Measurements from ENCODE around the gene INAFM1.
"Not testable (repeated sequence)": the region's sequence is repeated elsewhere in the genome, so short reads cannot be mapped to it uniquely, and the experiment has no call there.

INAFM1 gene

DNA sequence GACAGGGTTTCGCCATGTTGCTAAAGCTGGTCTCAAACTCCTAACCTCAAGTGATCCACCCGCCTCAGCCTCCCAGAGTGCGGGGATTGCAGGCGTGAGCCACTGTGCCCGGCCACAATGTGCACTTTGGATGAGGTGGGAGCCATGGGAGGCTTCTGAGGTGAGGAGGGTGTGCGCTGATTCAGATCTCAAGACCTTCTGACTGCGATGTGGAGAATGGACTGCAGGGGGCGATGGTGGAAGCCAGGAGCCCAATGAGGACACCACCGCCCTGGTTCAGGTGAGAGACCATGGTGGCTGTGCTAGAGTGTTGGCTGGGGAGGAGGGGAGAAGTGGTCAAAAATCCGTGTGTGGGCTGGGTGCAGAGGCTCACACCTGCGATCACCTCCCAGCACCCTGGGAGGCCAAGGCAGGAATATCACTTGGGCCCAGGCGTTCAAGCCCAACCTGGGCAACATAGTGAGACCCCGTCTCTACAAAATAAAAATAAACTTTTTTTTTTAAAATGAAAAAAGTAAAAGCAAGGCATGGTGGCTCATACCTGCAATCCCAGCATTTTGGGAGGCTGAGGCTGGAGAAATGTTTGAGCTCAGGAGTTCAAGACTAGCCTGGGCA is 5.6 kb downstream of the INAFM1 start:
- Mint-ChIP-seq H3K27ac (no peak overlapping the region), H3K4me3 (no peak overlapping the region)

DNA sequence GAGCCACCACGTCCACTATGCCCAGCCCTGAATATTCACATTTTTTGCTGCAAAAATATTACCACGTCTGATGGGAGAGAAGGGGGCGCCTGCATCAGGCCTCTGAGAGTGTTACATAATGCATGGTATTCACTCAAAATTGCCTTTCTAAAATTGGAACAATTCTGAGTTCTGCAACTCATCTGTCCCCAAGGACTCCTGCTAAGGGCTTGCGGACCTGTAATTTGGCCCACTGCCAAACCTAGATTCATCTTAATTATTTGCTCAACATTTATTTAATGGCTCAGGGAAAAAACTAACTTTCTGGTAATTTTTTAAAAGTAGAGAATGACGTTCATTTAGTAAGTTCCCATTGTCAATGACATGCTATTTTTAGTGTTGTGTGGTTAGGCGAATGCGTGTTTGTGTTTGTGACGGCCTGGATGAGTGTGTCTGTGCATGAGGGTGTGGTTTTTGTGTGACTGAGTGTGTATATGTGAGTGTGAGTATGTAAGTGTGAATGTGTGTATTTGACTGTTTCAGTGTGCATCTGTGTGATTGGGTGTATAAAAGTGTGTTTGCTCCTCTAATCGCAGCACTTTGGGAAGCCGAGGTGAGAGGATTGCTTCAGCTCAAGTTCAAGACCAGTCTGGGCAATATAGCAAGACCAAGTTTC is 8.8 kb downstream of the INAFM1 start:
- no peaks in the 10 kb centered on the region for H3K36me3 Mint-ChIP-seq (ENCODE audit: low read depth)
- TF ChIP-seq, protein P1, sequence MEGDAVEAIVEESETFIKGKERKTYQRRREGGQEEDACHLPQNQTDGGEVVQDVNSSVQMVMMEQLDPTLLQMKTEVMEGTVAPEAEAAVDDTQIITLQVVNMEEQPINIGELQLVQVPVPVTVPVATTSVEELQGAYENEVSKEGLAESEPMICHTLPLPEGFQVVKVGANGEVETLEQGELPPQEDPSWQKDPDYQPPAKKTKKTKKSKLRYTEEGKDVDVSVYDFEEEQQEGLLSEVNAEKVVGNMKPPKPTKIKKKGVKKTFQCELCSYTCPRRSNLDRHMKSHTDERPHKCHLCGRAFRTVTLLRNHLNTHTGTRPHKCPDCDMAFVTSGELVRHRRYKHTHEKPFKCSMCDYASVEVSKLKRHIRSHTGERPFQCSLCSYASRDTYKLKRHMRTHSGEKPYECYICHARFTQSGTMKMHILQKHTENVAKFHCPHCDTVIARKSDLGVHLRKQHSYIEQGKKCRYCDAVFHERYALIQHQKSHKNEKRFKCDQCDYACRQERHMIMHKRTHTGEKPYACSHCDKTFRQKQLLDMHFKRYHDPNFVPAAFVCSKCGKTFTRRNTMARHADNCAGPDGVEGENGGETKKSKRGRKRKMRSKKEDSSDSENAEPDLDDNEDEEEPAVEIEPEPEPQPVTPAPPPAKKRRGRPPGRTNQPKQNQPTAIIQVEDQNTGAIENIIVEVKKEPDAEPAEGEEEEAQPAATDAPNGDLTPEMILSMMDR (IDR thresholded peaks at IDR 0.05; ENCODE audit: unreplicated experiment in 3 of 3): no peak
- H3K4me3 Mint-ChIP-seq: no peak overlapping the region
- H3K9me3 Mint-ChIP-seq: no peaks in the 10 kb centered on the region
- H3K27ac Mint-ChIP-seq: no peak overlapping the region
- peaks cover 4% of the 10 kb centered on the region for H3K27me3 Mint-ChIP-seq (ENCODE audit: low read depth)
- peaks cover 5% of the 10 kb centered on the region for H3K4me1 Mint-ChIP-seq

More for the DNA sequence above, 5.6 kb downstream of the INAFM1 start:
- TF ChIP-seq, protein P1 (IDR thresholded peaks at IDR 0.05; ENCODE audit: unreplicated experiment in 3 of 3): peak in 1 of 3 experiments; percentile 25
- Mint-ChIP-seq H3K9me3 (no peaks in the 10 kb centered on the region), H3K4me1 (peaks cover 23% of the 10 kb centered on the region), H3K27me3 (ENCODE audit: low read depth) (peaks cover 11% of the 10 kb centered on the region), H3K36me3 (ENCODE audit: low read depth) (peaks cover 9% of the 10 kb centered on the region)

DNA sequence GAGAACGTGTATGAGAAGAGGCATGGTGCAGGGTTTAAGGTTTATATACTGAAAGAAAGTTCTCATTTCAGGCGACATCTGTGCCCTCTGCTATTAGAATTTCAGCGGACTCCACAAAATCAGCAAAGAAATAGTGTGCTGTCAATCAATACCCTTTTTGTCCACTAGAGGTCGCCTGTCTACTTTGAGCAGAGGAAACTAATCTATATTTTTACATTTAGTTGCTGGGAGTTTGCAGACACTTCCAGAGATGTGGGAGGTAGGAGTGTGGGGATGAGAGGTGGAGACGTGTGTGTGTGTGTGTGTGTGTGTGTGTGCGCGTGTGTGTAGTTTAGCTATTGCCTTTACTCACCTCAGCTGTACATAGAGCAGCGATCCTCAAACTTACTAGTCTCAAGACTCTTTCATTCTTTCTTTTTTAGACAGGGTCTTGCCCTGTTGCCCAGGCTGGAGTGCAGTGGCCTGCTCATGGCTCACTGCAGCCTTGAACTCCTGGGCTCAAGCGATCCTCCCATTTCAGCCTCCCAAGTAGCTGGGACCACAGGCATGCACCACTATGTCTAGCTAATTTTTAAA is 9.7 kb downstream of the INAFM1 start:
- H3K4me3 Mint-ChIP-seq: no peak overlapping the region
- peak overlapping the region in 1 of 3 experiments; percentile 20 for H3K27ac Mint-ChIP-seq
- H3K4me1 Mint-ChIP-seq: peaks cover 8% of the 10 kb centered on the region
- no peaks in the 10 kb centered on the region for H3K36me3 Mint-ChIP-seq (ENCODE audit: low read depth)
- H3K9me3 Mint-ChIP-seq: no peaks in the 10 kb centered on the region
- TF ChIP-seq, protein P1 (IDR thresholded peaks at IDR 0.05; ENCODE audit: unreplicated experiment in 3 of 3): peak; percentile 68 to 85 (median 77)
- peaks cover 4% of the 10 kb centered on the region for H3K27me3 Mint-ChIP-seq (ENCODE audit: low read depth)

DNA sequence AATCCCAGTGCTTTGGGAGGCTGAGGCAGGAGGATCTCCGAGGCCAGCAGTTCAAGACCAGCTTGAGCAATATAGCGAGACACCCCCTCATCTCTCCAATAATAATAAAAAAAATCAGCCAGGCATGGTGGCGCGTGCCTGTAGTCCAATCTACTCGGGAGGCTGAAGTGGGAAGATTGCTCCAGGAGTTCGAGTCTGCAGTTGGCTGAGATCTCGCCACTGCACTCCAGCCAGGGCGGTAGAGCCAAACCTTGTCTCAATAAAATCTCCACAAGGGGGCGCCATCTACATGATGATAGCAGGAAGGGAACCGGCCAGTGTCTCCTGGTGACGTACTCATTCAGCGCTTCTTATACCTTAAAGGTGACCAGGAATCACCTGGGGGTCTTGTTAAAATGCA is 21.4 kb downstream of the INAFM1 start:
- no peaks in the 10 kb centered on the region for H3K4me1 Mint-ChIP-seq

DNA sequence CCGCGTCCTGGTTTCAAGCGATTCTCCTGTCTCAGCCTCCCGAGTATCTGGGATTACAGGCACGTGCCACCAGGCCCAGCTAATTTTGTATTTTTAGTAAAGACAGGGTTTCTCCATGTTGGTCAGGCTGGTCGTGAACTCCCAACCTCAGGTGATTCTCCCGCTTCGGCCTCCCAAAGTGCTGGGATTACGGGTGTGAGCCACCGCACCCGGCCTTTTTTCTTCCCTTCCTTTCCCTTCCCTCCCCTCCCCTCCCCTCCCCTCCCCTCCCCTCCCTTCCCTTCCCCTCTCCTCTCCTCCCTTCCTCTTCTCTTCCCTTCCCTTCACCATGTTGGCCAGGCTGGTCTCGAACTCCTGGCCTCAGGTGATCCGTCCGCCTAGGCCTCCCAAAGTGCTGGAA is 26.2 kb downstream of the INAFM1 start:
- H3K27me3 Mint-ChIP-seq (ENCODE audit: low read depth): peaks cover 13% of the 10 kb centered on the region
- not testable (repeated sequence) for H3K27ac Mint-ChIP-seq

More for the DNA sequence above, 21.4 kb downstream of the INAFM1 start:
- H3K4me3 Mint-ChIP-seq: no peak overlapping the region
- peaks cover 4% of the 10 kb centered on the region for H3K36me3 Mint-ChIP-seq (ENCODE audit: low read depth)
- TF ChIP-seq, protein P1 (IDR thresholded peaks at IDR 0.05; ENCODE audit: unreplicated experiment in 3 of 3): peak; percentile 68 to 71 (median 70)
- peaks cover 12% of the 10 kb centered on the region for H3K27me3 Mint-ChIP-seq (ENCODE audit: low read depth)
- H3K9me3 Mint-ChIP-seq: no peaks in the 10 kb centered on the region
- H3K27ac Mint-ChIP-seq: no peak overlapping the region

DNA sequence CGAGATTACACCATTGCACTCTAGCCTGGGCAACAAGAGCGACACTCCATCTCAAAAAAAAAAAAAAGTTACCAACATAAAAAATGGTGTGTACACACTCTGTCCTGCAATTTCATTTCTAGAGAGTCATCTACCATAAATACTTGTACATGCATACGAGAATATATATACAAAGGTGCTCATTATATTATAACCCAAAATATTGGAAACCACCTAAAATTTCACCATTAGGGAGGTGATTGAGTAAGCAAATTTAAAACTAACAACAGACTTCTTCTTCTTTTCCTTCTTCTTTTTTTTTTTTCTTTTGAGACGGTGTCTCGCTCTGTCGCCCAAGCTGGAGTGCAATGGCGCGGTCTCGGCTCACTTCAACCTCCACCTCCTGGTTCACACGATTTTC is 27.6 kb downstream of the INAFM1 start:
- TF ChIP-seq, protein P1 (IDR thresholded peaks at IDR 0.05; ENCODE audit: unreplicated experiment in 3 of 3): no peak
- H3K27me3 Mint-ChIP-seq (ENCODE audit: low read depth): peaks cover 16% of the 10 kb centered on the region
- no peak overlapping the region for H3K4me3 Mint-ChIP-seq
- no peaks in the 10 kb centered on the region for H3K9me3 Mint-ChIP-seq
- no peaks in the 10 kb centered on the region for H3K36me3 Mint-ChIP-seq (ENCODE audit: low read depth)
- no peak overlapping the region for H3K27ac Mint-ChIP-seq
- no peaks in the 10 kb centered on the region for H3K4me1 Mint-ChIP-seq

More for the DNA sequence above, 26.2 kb downstream of the INAFM1 start:
- H3K4me3 Mint-ChIP-seq; H3K9me3 Mint-ChIP-seq; H3K4me1 Mint-ChIP-seq; H3K36me3 Mint-ChIP-seq (ENCODE audit: low read depth): not testable (repeated sequence)

Data from nephron (organoid).